PFSK-1 (cell line): ENCODE results near the gene MAN1C1.

Experiments used
- FOXP2 ChIP-seq: optimal IDR thresholded peaks from 2 replicates; pipeline ENCODE3; 2011; ENCODE audit warnings: borderline replicate concordance, control low read depth, inconsistent platforms; ENCODE audit not compliant: insufficient read depth; ENCODE audit errors: extremely low read length, extremely low read depth
- POLR2AphosphoS5 ChIP-seq: IDR thresholded peaks from 2 replicates; pipeline ENCODE4 v1.6.1; 2012; ENCODE audit warnings: low read depth, mild to moderate bottlenecking, control low read depth, low read length, moderate library complexity
- REST ChIP-seq, 2 experiments: IDR thresholded peaks; 2 replicates each; pipeline versions ENCODE4 v1.6.1 to v1.8.0; 2011 to 2012; ENCODE audit warnings: low read depth in 2 of 2, low read length in 2 of 2, control low read depth in 1 of 2, inconsistent platforms in 1 of 2, mild to moderate bottlenecking in 1 of 2, moderate library complexity in 1 of 2; ENCODE audit not compliant: insufficient read depth in 1 of 2
- SIN3A ChIP-seq: IDR thresholded peaks from 2 replicates; pipeline ENCODE4 v1.6.1; 2012; ENCODE audit warnings: mild to moderate bottlenecking, low read length, moderate library complexity, borderline replicate concordance; ENCODE audit not compliant: insufficient read depth
- TAF1 ChIP-seq: IDR thresholded peaks from 2 replicates; pipeline ENCODE4 v1.6.1; 2012; ENCODE audit warnings: low read length, control low read depth, borderline replicate concordance; ENCODE audit not compliant: insufficient read depth

Gene MAN1C1

DNA sequence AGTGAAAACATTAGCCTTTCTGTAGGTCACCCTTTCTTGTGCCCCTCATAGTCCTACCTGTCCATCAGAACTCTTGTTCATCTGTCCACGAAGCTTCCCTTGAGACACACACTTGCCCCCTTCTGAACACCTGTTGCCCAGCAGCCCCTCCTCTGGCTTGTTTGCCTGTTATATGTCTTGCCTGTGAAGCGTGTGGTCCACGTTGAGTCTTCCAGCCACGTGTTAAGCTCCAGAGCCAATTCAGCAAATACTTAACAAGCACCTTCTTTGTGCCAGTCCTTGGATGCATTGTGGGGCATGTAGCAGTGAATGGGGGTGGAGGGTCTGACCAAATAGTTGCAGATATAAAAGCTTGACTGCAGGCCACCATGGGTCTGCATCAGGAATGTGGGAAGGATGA lies 66.6 kb downstream of the MAN1C1 start:
- no peak for TF ChIP-seq SIN3A
- TF ChIP-seq POLR2AphosphoS5: no peak
- no peak for TF ChIP-seq REST (IDR thresholded peaks at IDR 0.05; ENCODE audit: insufficient read depth in 1 of 2, low read depth in 2 of 2, low read length in 2 of 2)
- TF ChIP-seq TAF1: no peak
- TF ChIP-seq FOXP2: no peak

- no peak for TF ChIP-seq REST (IDR thresholded peaks at IDR 0.05; ENCODE audit: insufficient read depth in 1 of 2, low read depth in 2 of 2, low read length in 2 of 2)
- no peak for TF ChIP-seq FOXP2
- TF ChIP-seq SIN3A: no peak
- no peak for TF ChIP-seq TAF1
Observed at GRCh38 chr1:25683731-25684130, 67.1 kb downstream of the MAN1C1 start.

GRCh38 chr1:25684216-25684965 lies 67.8 kb downstream of the MAN1C1 start:
- TF ChIP-seq REST (IDR thresholded peaks at IDR 0.05; ENCODE audit: insufficient read depth in 1 of 2, low read depth in 2 of 2, low read length in 2 of 2) (no peak), FOXP2 (no peak), TAF1 (no peak), SIN3A (no peak)

- TF ChIP-seq TAF1 (no peak), POLR2AphosphoS5 (no peak), REST (IDR thresholded peaks at IDR 0.05; ENCODE audit: insufficient read depth in 1 of 2, low read depth in 2 of 2, low read length in 2 of 2) (no peak), SIN3A (no peak)
Observed at GRCh38 chr1:25685211-25685750, 68.7 kb downstream of the MAN1C1 start.

DNA sequence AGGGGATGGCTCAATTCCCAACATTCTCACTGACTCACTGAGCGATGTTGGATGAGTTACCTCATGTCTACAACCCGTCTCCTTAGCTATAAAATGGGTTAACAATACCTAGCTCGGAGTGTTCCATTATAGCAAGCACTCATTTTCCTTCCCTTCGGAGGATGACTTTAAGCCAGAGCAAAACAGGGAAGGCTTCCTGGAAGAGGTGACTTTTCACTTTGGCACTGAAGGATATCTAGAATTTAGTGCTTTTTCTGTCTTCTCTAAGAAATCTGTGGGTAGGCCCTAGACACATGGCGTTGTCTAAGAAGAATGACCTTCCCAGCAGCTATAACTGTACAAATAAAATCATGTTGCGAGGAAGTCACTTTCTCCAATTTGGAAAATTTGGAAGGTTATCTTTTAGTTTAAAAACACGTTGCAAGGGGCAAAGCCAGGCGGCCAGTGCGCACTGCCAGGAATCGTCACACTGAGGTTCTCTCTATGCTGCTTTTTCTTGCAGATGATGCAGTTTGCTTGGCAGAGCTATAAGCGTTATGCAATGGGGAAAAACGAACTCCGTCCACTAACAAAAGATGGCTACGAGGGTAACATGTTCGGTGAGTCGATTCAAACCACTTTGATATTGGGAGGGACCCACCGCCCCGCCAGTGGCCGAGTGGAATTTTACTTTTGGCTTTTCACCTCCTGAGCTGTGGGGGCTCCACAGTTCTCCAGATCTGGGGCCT lies 69.5 kb downstream of the MAN1C1 start:
- no peak for TF ChIP-seq POLR2AphosphoS5
- TF ChIP-seq REST (IDR thresholded peaks at IDR 0.05; ENCODE audit: insufficient read depth in 1 of 2, low read depth in 2 of 2, low read length in 2 of 2): no peak
- TF ChIP-seq TAF1: no peak
- no peak for TF ChIP-seq FOXP2
- no peak for TF ChIP-seq SIN3A
